IMR-90 (cell line): ENCODE measurements around the gene ATG9B. TPM values are rescaled to one million over a fixed set of nuclear protein-coding genes. Genes with fewer than 3 reads are reported as not detected.

Experiments used
- ATAC-seq: fragments of 200-7000 bp; cut with Tn5 transposase; 2 replicates; pipeline ENCODE4 v1.9.1; 2020; ENCODE audit warnings: low read depth, mild to moderate bottlenecking, moderate library complexity
- BruUV-seq: library from RNA; stranded (reverse); fragments of 400-500 nt; replicated peaks from 2 replicates; lab custom pipeline; 2021; lab: Mats Ljungman, UMichigan
- CTCF ChIA-PET: fragments of 300-600 bp; formaldehyde crosslinking; extraction: SDS; loops from one replicate; lab custom pipeline; 2021; ENCODE audit warnings: antibody characterized with exemption; lab: Yijun Ruan, JAX
- POLR2A ChIA-PET: fragments of 300-600 bp; sonication (Branson Sonifier 250); formaldehyde crosslinking; loops from one replicate; lab custom pipeline; 2022; ENCODE audit warnings: antibody characterized with exemption; ENCODE audit not compliant: unreplicated experiment; lab: Charles Lee
- DNase-seq: peaks from one replicate; pipeline ENCODE4 v3.0.0; 2013
- H2AFZ ChIP-seq: replicated peaks from 2 replicates; pipeline ENCODE3; 2013; ENCODE audit warnings: low read length, mild to moderate bottlenecking; ENCODE audit not compliant: poor library complexity
- H2AK5ac ChIP-seq: 2 replicates; pipeline ENCODE4 v1.6.1; 2013; ENCODE audit warnings: low read depth, low read length, inconsistent platforms
- H2AK9ac ChIP-seq: replicated peaks from 2 replicates; pipeline ENCODE3; 2013; ENCODE audit warnings: mild to moderate bottlenecking, low read depth, low read length, moderate library complexity; ENCODE audit not compliant: poor library complexity
- H2BK120ac ChIP-seq: 2 replicates; pipeline ENCODE4 v1.6.1; 2013; ENCODE audit warnings: low read depth, low read length, inconsistent platforms
- H2BK15ac ChIP-seq: 3 replicates; pipeline ENCODE4 v1.6.1; 2013; ENCODE audit warnings: low read depth, low read length, inconsistent platforms
- H2BK20ac ChIP-seq: 2 replicates; pipeline ENCODE4 v1.6.1; 2013; ENCODE audit warnings: low read depth, mild to moderate bottlenecking, inconsistent platforms, low read length, moderate library complexity
- H2BK5ac ChIP-seq: 2 replicates; pipeline ENCODE4 v1.6.1; 2013; ENCODE audit warnings: mild to moderate bottlenecking, low read depth, low read length, inconsistent platforms; ENCODE audit not compliant: poor library complexity, severe bottlenecking
- H3K14ac ChIP-seq: replicated peaks from 2 replicates; pipeline ENCODE4 v1.6.1; 2013; ENCODE audit warnings: low read depth, low read length, inconsistent platforms
- H3K18ac ChIP-seq: 2 replicates; pipeline ENCODE4 v1.6.1; 2013; ENCODE audit warnings: low read depth, low read length, control low read depth
- H3K23ac ChIP-seq: 2 replicates; pipeline ENCODE4 v1.6.1; 2013; ENCODE audit warnings: low read depth, low read length, inconsistent platforms
- H3K27ac ChIP-seq: 2 replicates; pipeline ENCODE4 v1.5.1; 2013; ENCODE audit warnings: mild to moderate bottlenecking, control low read depth, low read length; ENCODE audit not compliant: insufficient read depth
- H3K27me3 ChIP-seq: 2 replicates; pipeline ENCODE4 v1.6.1; 2013; ENCODE audit warnings: low read length; ENCODE audit not compliant: control insufficient read depth, insufficient read depth
- H3K36me3 ChIP-seq: 2 replicates; pipeline ENCODE4 v1.6.1; 2013; ENCODE audit warnings: low read length, mixed read lengths; ENCODE audit not compliant: control insufficient read depth, insufficient read depth
- H3K4ac ChIP-seq: 2 replicates; pipeline ENCODE4 v1.6.1; 2013; ENCODE audit warnings: low read depth, low read length, inconsistent platforms
- H3K4me1 ChIP-seq: 2 replicates; pipeline ENCODE4 v1.6.1; 2013; ENCODE audit warnings: low read length, mixed read lengths; ENCODE audit not compliant: control insufficient read depth, insufficient read depth
- H3K4me2 ChIP-seq: 2 replicates; pipeline ENCODE4 v1.6.1; 2013; ENCODE audit warnings: low read depth, mild to moderate bottlenecking, control low read depth, low read length, moderate library complexity
- H3K4me3 ChIP-seq: 2 replicates; pipeline ENCODE4 v1.5.1; 2013; ENCODE audit warnings: low read depth, mild to moderate bottlenecking, control low read depth, low read length, moderate library complexity; ENCODE audit not compliant: insufficient read depth
- H3K56ac ChIP-seq: 2 replicates; pipeline ENCODE4 v1.6.1; 2013; ENCODE audit warnings: low read length, inconsistent platforms; ENCODE audit not compliant: insufficient read depth; ENCODE audit errors: extremely low read depth
- H3K79me1 ChIP-seq, 2 experiments: 2 replicates each; pipeline ENCODE4 v1.6.1; 2013; ENCODE audit warnings: low read length in 2 of 2, inconsistent platforms in 1 of 2, low read depth in 1 of 2
- H3K9ac ChIP-seq: 2 replicates; pipeline ENCODE4 v1.6.1; 2013; ENCODE audit warnings: low read depth, low read length, control low read depth
- H3K9me1 ChIP-seq: 2 replicates; pipeline ENCODE4 v1.6.1; 2013; ENCODE audit warnings: low read length, inconsistent platforms; ENCODE audit not compliant: insufficient read depth
- H3K9me3 ChIP-seq: 2 replicates; pipeline ENCODE4 v1.6.1; 2013; ENCODE audit warnings: low read length; ENCODE audit not compliant: control insufficient read depth, insufficient read depth
- H4K20me1 ChIP-seq: 2 replicates; pipeline ENCODE4 v1.6.1; 2013; ENCODE audit warnings: low read length, inconsistent platforms; ENCODE audit not compliant: insufficient read depth
- H4K5ac ChIP-seq: 2 replicates; pipeline ENCODE4 v1.6.1; 2013; ENCODE audit warnings: mild to moderate bottlenecking, low read depth, low read length, control low read depth
- H4K8ac ChIP-seq, 2 experiments: 2 replicates each; pipeline ENCODE4 v1.6.1; 2013; ENCODE audit warnings: low read depth in 2 of 2, low read length in 2 of 2, control low read depth in 1 of 2, inconsistent platforms in 1 of 2
- H4K91ac ChIP-seq: 2 replicates; pipeline ENCODE4 v1.6.1; 2013; ENCODE audit warnings: low read depth, low read length, inconsistent platforms; ENCODE audit not compliant: insufficient read depth
- CEBPB ChIP-seq: IDR thresholded peaks from 2 replicates; pipeline ENCODE4 v1.6.1; 2012; ENCODE audit warnings: low read depth, low read length, improper control_type of control experiment
- CTCF ChIP-seq: conservative IDR thresholded peaks from 2 replicates; pipeline ENCODE4 v1.5.1; 2012; ENCODE audit warnings: mild to moderate bottlenecking, low read depth, low read length, improper control_type of control experiment
- FOS ChIP-seq: fragments of 150-350 bp; IDR thresholded peaks from 2 replicates; pipeline ENCODE4 v1.6.1; 2016; ENCODE audit warnings: low read depth, low read length
- MAFK ChIP-seq: IDR thresholded peaks from 2 replicates; pipeline ENCODE4 v1.6.1; 2012; ENCODE audit warnings: low read depth, low read length, improper control_type of control experiment
- MAZ ChIP-seq: IDR thresholded peaks from 2 replicates; pipeline ENCODE4 v1.6.1; 2012; ENCODE audit warnings: low read depth, mild to moderate bottlenecking, low read length, improper control_type of control experiment, moderate library complexity, borderline replicate concordance
- MXI1 ChIP-seq: IDR thresholded peaks from 2 replicates; pipeline ENCODE4 v1.6.1; 2012; ENCODE audit warnings: low read depth, mild to moderate bottlenecking, low read length, moderate library complexity, borderline replicate concordance
- NFE2L2 ChIP-seq: fragments of 150-350 bp; IDR thresholded peaks from 2 replicates; pipeline ENCODE4 v1.6.1; 2016; ENCODE audit warnings: low read depth, mild to moderate bottlenecking, low read length
- POLR2A ChIP-seq: IDR thresholded peaks from 2 replicates; pipeline ENCODE4 v1.6.1; 2012; ENCODE audit warnings: mild to moderate bottlenecking, low read depth, low read length
- RAD21 ChIP-seq: IDR thresholded peaks from 2 replicates; pipeline ENCODE4 v1.6.1; 2012; ENCODE audit warnings: low read length, improper control_type of control experiment
- RCOR1 ChIP-seq: IDR thresholded peaks from 2 replicates; pipeline ENCODE4 v1.6.1; 2012; ENCODE audit warnings: mild to moderate bottlenecking, low read length, improper control_type of control experiment; ENCODE audit not compliant: insufficient replicate concordance
- RFX5 ChIP-seq: IDR thresholded peaks from 2 replicates; pipeline ENCODE4 v1.8.0; 2012; ENCODE audit warnings: low read depth, mild to moderate bottlenecking, low read length, moderate library complexity
- USF2 ChIP-seq: fragments of 150-350 bp; IDR thresholded peaks from 2 replicates; pipeline ENCODE4 v1.6.1; 2017; ENCODE audit warnings: mild to moderate bottlenecking, antibody characterized with exemption, low read length, low read depth
- WGBS, 2 experiments: methylation state at CpG; one replicate each; pipeline versions ENCODE4 v1.1.5 to v1.1.7; 2013; ENCODE audit warnings: missing lambda C conversion rate in 2 of 2; ENCODE audit not compliant: insufficient read length in 1 of 2; ENCODE audit errors: extremely low coverage in 2 of 2; 5-methylcytosine and 5-hydroxymethylcytosine counted together
- dilution Hi-C: fragments of 300-500 bp; cut with HindIII; formaldehyde crosslinking; loops from one replicate; pipeline ENCODE4 v1.14.3; 2018; ENCODE audit warnings: low sequenced_read_pairs; ENCODE audit not compliant: unreplicated experiment
- in situ Hi-C: fragments of 300-500 bp; cut with MboI; formaldehyde crosslinking; loops from 3 replicates; pipeline ENCODE4 v1.14.3; 2019; ENCODE audit warnings: low sequenced_read_pairs, inconsistent platforms, mixed read lengths
- intact Hi-C: fragments of 100-400 bp; cut with micrococcal nuclease; formaldehyde crosslinking; loops from 2 replicates; pipeline ENCODE4 v1.10.0; 2022
- polyA plus RNA-seq, 3 experiments: library from polyadenylated mRNA; depleted of rRNA; stranded (reverse); fragments of >200 nt; gene quantifications; 2 replicates each; pipeline ENCODE4 v1.2.3, GENCODE V29; 2012; ENCODE audit warnings: low replicate concordance in 1 of 3
- total RNA-seq: library from RNA; depleted of rRNA; stranded (reverse); fragments of >200 nt; gene quantifications from 2 replicates; pipeline ENCODE4 v1.2.3, GENCODE V29; 2012

ATG9B gene
- total and polyA plus RNA-seq, 2 of the 4 experiments (the other 2 are of a cell fraction), result 0.18 to 0.91 TPM

DNA sequence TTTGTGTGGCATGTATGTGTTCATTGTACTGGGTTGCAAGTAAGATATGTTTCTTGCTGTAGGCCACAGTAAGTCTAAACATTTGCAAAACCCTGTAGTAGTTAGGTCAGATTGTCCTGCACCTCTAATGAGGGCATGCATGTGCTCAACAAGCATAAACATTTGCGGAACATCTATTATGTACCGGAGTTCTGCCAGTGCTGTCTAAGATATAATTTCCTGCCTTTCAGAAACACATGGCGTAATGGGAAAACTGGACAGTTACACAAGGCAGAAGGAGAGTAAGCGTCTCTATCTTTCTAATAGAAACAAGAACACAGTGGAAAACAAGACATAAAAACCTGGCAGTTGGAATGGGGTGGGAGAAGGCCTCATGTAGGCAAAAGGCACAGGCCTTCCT, 6.7 kb upstream of the ATG9B start:
- dilution Hi-C loops (no loop called here), intact Hi-C loops (no loop called here), in situ Hi-C loops (no loop called here)
- no peaks in the 10 kb centered on the region for H3K27me3 ChIP-seq
- H3K9ac ChIP-seq, result no peak overlapping the region
- ATAC-seq (no peak), DNase-seq (no peak)
- no peak overlapping the region for H2AFZ ChIP-seq
- no peak overlapping the region for H4K5ac ChIP-seq
- no peak overlapping the region for H3K23ac ChIP-seq
- POLR2A ChIA-PET, result no interaction called here
- H3K18ac ChIP-seq, result no peak overlapping the region
- H3K4me3 ChIP-seq, result no peak overlapping the region
- no peak overlapping the region for H3K4ac ChIP-seq
- no peak overlapping the region for H2BK15ac ChIP-seq
- no peak overlapping the region for H2AK9ac ChIP-seq
- CTCF ChIA-PET, result no interaction called here
- H4K8ac ChIP-seq, result no peak overlapping the region
- H3K9me1 ChIP-seq, result no peaks in the 10 kb centered on the region
- TF ChIP-seq USF2 (no peak), MXI1 (no peak), POLR2A (no peak), FOS (no peak), RCOR1 (no peak), RFX5 (no peak), CEBPB (no peak), RAD21 (no peak), MAFK (no peak), MAZ (no peak), CTCF (no peak), NFE2L2 (no peak)
- H2BK20ac ChIP-seq, result no peak overlapping the region
- no peak overlapping the region for H3K27ac ChIP-seq
- no peak overlapping the region for H3K4me2 ChIP-seq
- BruUV-seq, result TSS peak; percentile 40
- no peaks in the 10 kb centered on the region for H4K20me1 ChIP-seq
- no peak overlapping the region for H2BK120ac ChIP-seq
- H3K56ac ChIP-seq, result no peak overlapping the region
- no peak overlapping the region for H2AK5ac ChIP-seq
- peaks cover 19% of the 10 kb centered on the region for H3K36me3 ChIP-seq
- no peak overlapping the region for H4K91ac ChIP-seq
- no CpG with 5 or more reads among the region's 4 CpGs for WGBS, 2 experiments
- no peak overlapping the region for H2BK5ac ChIP-seq
- H3K4me1 ChIP-seq, result no peaks in the 10 kb centered on the region
- H3K79me1 ChIP-seq, result peaks cover 10 to 23% of the 10 kb centered on the region in 2 experiments; a peak in 3 of 4 replicates
- H3K9me3 ChIP-seq, result no peaks in the 10 kb centered on the region
- no peak overlapping the region for H3K14ac ChIP-seq
